HCT116 (cell line): ENCODE measurements around the gene TBC1D8.

ENCODE experiments used
- ATF3 ChIP-seq: IDR thresholded peaks from 2 replicates; pipeline ENCODE4 v1.6.1; 2012
- CEBPB ChIP-seq: IDR thresholded peaks from 2 replicates; pipeline ENCODE4 v1.6.1; 2012; ENCODE audit warnings: low read depth
- CTCF ChIP-seq, 3 experiments: fragments of 200-600 bp in 1 of 3; sonication (generic) in 1 of 3; IDR thresholded peaks in 2 of 3; conservative IDR thresholded peaks in 1 of 3; 2 replicates each; pipeline ENCODE4 v1.5.1; 2012 to 2017; ENCODE audit warnings: low read depth in 2 of 3, low read length in 2 of 3, antibody characterized with exemption in 1 of 3, borderline replicate concordance in 1 of 3, control low read depth in 1 of 3, mild to moderate bottlenecking in 1 of 3, mixed read lengths in 1 of 3, mixed run types in 1 of 3, moderate library complexity in 1 of 3; ENCODE audit not compliant: insufficient read depth in 1 of 3
- EZH2 ChIP-seq: fragments of 200-600 bp; sonication (generic); IDR thresholded peaks from 2 replicates; pipeline ENCODE4 v1.6.1; 2017; ENCODE audit warnings: antibody characterized with exemption, mixed run types
- JUND ChIP-seq: IDR thresholded peaks from 2 replicates; pipeline ENCODE4 v1.6.1; 2012
- MAX ChIP-seq: IDR thresholded peaks from 2 replicates; pipeline ENCODE4 v1.6.1; 2012
- POLR2A ChIP-seq: IDR thresholded peaks from 2 replicates; pipeline ENCODE4 v1.7.0; 2011; ENCODE audit warnings: borderline replicate concordance; ENCODE audit not compliant: insufficient read depth, insufficient read length; ENCODE audit errors: extremely low read depth
- POLR2AphosphoS5 ChIP-seq: IDR thresholded peaks from 2 replicates; pipeline ENCODE4 v1.6.1; 2011; ENCODE audit warnings: mild to moderate bottlenecking, low read depth, low read length, moderate library complexity
- RAD21 ChIP-seq: IDR thresholded peaks from 2 replicates; pipeline ENCODE4 v1.6.1; 2012; ENCODE audit warnings: low read depth, mild to moderate bottlenecking
- SP1 ChIP-seq: IDR thresholded peaks from 2 replicates; pipeline ENCODE4 v1.6.1; 2012; ENCODE audit warnings: low read depth
- YY1 ChIP-seq: IDR thresholded peaks from 2 replicates; pipeline ENCODE4 v1.6.1; 2011; ENCODE audit warnings: low read length, low read depth, moderate library complexity, mild to moderate bottlenecking; ENCODE audit not compliant: insufficient replicate concordance; ENCODE audit errors: extremely low read depth
- ZBTB33 ChIP-seq: IDR thresholded peaks from 2 replicates; pipeline ENCODE4 v1.6.1; 2011; ENCODE audit warnings: mild to moderate bottlenecking, low read length, moderate library complexity; ENCODE audit not compliant: insufficient replicate concordance; ENCODE audit errors: extremely low read depth
- ZNF274 ChIP-seq: fragments of 200-500 bp; sonication (Bioruptor generic); IDR thresholded peaks from 2 replicates; pipeline ENCODE4 v1.6.1; 2014; ENCODE audit warnings: mild to moderate bottlenecking, low read depth, low read length, inconsistent platforms

GRCh38 chr2:100975521-100975785 is 175.7 kb downstream of the TBC1D8 start:
- no peak for TF ChIP-seq CTCF (IDR thresholded peaks at IDR 0.05 in 2 of 3, conservative IDR thresholded peaks at IDR 0.05 in 1 of 3; ENCODE audit: borderline replicate concordance in 1 of 3, insufficient read depth in 1 of 3, low read depth in 2 of 3, low read length in 2 of 3)
- TF ChIP-seq MAX: no peak
- no peak for TF ChIP-seq JUND
- TF ChIP-seq RAD21: no peak
- TF ChIP-seq POLR2AphosphoS5: no peak
- no peak for TF ChIP-seq ZBTB33
- TF ChIP-seq CEBPB: no peak
- no peak for TF ChIP-seq POLR2A
- TF ChIP-seq SP1: no peak
- TF ChIP-seq YY1: no peak
- no peak for TF ChIP-seq ZNF274
- TF ChIP-seq EZH2: no peak
- no peak for TF ChIP-seq ATF3
